C4-2B (cell line): ENCODE results near the gene COIL.

Experiments
- CTCF ChIP-seq: fragments of 450-650 bp; conservative IDR thresholded peaks from 2 replicates; pipeline ENCODE4 v1.5.1; 2017; ENCODE audit warnings: mild to moderate bottlenecking
- ZFX ChIP-seq: fragments of 450-650 bp; IDR thresholded peaks from 2 replicates; pipeline ENCODE4 v1.6.1; 2017

- TF ChIP-seq CTCF (no peak), ZFX (no peak)
Measured at GRCh38 chr17:56936697-56937322, 24.0 kb downstream of the COIL start.
